DMS79 (cell line): ENCODE measurements around the gene XKR7.
"Not testable (repeated sequence)": the region's sequence is repeated elsewhere in the genome, so short reads cannot be mapped to it uniquely, and the experiment has no call there.

Experiments
- DNase-seq: peaks from one replicate; lab custom pipeline; 2025; lab: John Stamatoyannopoulos, UW

Gene XKR7, protein sequence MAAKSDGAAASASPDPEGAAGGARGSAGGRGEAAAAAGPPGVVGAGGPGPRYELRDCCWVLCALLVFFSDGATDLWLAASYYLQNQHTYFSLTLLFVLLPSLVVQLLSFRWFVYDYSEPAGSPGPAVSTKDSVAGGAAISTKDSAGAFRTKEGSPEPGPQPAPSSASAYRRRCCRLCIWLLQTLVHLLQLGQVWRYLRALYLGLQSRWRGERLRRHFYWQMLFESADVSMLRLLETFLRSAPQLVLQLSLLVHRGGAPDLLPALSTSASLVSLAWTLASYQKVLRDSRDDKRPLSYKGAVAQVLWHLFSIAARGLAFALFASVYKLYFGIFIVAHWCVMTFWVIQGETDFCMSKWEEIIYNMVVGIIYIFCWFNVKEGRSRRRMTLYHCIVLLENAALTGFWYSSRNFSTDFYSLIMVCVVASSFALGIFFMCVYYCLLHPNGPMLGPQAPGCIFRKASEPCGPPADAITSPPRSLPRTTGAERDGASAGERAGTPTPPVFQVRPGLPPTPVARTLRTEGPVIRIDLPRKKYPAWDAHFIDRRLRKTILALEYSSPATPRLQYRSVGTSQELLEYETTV

DNA sequence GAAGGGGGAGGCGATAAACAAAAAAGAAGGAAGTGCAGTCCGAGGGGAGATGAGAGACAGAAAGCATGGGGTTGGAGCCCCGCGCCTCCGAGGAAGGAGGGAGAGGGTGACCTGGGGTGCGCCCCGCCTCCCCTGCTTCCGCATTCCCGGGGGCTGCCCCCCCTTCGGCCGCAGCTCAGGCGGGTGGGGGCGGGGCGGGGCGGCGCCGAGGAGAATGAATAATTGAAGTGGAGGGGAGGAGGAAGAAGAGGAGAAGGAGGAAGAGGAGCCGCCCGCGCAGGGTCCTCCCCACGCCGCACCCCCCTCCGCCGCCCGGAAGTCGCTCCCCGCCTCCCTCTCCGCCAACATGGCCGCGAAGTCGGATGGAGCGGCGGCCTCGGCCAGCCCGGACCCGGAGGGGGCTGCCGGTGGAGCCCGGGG lies at the start of gene XKR7:
Gene XKR7 (plus strand): TSS at position 322 of the 420 bp plus-strand sequence. CDS start 25 bp downstream, at position 347.
- DNase-seq: peak; percentile 57

DNA sequence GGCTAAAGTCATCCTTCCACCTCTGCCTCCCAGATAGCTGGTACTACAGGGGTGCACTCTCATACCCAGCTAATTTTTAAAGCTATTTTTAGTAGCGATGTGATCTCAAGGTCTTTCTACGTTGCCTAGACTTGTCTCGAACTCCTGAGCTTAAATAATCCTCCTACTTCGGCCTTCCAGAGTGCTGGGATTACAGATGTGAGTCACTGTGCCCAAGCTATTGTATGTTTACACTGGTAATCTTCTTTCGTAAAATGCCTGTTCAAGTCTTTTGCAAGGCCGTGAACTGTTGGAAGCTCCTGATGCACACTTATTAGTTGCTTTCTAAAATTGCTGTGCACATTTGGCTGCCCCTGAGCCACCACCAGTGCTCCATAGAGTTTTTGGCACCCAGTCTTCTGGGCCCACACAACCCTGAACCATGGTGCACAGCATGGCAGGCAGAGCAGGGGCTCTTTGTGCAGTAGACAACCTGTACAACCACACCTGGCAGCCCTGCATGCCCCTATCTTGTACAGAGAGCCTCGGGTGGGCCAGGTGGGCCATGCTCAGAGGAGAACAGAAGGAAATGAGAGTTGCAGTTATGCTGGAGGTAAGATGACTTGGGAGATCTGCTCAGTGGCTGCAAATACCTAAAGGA lies 49.4 kb upstream of the XKR7 start:
- DNase-seq: no peak

DNA sequence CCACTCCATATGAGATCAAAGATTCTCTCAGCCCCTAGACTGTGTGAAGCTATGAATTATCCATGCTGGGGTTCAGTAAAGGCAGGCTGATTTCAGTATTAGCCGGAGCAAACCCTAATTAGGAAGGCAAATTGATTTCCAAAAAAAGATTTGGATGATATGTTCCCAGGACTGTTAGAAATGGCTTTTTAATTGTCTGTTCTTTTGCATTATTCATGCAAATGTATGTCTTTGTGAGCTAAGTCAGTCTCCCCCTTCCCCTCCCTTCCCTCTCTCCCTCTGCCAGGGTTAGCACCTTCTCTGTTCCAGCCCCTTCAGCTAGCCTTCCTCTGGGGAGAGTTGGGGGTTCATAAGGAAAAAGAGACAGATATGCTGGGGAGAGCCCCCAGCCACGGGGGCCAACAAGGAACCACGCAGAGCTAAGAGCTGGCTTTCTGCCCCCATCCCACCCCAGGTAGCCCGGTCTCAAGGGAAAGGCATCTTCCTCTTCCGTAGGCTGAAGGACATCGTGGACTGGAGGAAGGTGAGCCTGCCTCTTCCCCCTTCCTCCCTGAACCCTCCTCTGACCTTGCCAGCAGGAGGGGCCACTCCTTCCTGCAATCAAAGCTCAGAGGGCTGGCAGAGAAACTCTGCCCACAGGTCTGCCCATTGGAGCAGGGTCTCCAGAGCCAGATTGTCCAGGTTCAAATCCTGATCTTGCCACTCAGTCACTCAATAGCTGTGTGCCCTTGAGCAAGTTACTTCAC lies 48.4 kb upstream of the XKR7 start:
- DNase-seq: no peak

DNA sequence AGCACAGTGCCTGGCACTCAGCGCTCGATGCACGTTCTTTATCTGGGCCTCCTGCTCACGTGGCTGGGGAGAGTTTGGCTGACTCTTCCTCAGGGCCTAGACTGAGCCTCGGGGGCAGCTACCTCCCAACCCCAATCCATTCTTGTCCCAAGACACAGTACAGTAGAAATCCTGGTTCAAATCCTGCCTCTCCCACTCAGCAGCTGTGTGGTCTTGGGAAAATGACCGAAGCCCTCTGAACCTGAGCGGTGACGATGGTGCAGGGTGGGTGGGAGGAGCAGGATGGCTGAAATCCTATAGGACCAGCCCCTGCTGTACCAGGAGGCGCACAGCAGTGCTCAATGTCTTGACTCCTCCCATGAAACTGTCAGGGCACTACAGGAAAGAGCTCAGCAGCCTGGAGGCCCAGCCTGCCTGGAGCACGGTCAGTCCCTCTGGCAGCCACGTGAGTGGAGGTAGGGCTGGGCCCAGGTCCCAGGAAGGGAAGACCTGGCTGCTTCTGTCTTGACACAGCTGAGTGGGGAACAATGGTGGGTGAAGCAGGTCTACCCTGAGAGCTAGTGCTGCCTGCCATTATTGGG lies 47.6 kb upstream of the XKR7 start:
- DNase-seq: no peak

DNA sequence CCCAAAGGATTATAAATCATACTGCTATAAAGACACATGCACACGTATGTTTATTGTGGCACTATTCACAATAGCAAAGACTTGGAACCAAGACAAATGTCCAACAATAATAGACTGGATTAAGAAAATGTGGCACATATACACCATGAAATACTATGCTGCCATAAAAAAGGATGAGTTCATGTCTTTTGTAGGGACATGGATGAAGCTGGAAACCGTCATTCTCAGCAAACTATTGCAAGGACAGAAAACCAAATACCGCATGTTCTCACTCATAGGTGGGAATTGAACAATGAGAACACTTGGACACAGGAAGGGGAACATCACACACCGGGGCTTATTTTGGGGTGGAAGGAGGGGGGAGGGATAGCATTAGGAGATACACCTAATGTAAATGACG lies 46.5 kb upstream of the XKR7 start:
- DNase-seq: not testable (repeated sequence)

DNA sequence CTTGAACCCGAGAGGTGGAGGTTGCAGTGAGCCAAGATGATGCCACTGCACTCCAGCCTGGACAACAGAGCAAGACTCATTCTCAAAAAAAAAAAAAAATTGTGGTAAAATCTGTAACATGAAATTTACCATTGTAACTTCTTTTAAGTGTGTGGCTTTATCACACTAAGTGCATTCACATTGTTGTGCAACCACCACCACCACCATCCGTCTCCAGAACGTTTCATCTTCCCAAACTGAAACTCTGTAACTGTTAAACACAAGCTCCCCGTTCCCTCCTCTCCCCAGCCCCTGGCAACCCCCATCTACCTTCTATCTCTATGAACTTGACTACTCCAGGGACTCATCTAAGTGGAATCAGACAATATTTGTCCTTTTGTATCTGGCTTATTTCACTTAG lies 45.8 kb upstream of the XKR7 start:
- no peak for DNase-seq

DNA sequence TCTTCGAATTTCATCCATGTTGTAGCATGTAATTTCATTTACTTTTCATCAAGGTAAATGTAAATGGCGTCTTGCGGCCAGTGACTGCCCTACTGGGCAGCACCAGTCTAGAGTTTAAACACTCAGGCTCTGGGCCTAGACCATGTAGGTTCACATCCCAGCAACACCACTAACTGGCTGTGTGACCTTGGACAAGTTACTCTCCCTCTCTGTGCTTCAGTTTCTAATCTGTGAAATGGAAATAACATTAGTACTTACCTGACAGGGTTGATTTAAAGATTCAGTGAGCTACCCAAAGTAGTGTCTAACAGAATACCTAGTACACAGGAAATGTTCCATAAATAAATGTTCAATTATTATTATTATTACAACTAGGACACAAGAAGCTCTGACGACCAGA lies 45.4 kb upstream of the XKR7 start:
- no peak for DNase-seq

DNA sequence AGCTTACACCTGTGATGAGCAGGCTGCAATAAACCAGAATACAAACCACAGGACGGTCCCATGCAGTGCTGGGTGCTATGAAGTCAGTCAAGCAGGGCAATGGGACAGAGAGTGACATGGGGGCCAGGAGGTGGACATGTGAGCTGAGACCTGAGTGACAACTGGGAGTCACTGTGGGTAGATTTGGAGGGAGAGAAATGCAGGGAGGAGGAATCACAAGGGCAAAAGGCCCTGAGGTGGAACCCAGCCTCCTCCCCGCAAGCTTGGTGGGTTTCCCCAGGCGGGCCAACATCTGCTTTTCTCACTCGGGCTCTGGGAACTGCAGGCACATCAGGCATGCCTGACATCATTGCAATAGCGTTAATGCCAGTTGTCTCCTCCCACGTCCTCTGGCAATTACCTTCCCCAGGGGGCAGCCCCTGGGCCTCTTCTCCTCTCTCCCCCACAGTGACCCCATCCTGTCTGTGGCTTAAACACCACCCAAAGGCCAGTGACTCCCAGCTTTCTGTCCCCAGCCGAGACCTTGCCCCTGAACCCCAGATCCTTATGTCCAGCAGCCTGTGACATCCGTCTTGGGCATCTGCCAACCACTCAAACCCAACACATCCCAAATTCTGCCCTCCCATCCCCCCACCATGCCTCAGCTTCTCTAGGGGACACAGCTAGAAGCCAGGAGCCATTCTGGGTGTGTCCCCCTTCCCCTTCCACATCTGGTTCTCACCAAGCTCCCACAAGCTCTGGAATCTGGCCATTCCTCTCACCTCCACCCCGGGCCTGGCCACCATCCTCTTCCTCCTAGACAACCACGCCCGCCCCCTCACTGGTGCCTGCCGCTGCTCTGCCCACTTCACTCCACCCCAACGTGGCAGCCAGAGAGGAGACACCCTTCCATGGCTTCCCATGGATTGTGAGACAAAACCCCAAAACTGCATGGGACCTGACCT lies 44.3 kb upstream of the XKR7 start:
- DNase-seq: no peak

DNA sequence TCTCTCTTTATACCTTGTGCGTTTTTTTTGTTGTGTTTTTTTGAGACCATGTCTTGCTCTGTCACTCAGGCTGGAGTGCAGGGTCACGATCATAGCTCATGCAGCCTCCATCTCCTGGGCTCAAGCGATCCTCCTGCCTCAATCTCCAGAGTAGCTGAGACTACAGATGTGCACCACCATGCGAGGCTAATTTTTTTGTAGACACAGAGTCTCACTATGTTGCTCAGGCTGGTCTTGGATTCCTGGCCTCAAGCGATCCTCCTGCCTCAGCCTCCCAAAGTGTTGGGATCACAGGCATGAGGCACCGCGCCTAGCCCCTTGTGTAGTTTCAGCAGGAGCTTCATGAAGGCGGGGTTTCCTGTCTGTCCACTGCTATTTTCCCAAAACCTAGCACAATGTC lies 43.4 kb upstream of the XKR7 start:
- DNase-seq: no peak

DNA sequence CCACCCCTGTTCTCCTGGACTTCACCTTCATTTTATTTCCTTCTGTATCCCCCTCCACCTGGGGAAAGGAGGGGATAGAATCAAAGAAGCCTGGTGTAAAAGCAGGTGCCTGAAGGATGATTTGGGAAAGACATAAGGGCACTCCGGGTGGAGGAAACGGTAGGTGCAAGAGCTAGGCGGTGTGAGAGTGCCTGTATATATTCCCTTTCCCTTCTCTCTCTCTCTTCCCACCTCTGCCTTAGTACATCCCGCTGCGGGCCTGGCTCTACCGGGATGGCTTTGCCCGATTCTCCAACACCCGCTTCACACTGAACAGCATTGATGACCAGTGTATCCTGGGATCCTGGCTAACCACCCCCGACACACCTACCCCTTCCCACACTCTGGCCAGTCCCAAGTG lies 42.3 kb upstream of the XKR7 start:
- no peak for DNase-seq

DNA sequence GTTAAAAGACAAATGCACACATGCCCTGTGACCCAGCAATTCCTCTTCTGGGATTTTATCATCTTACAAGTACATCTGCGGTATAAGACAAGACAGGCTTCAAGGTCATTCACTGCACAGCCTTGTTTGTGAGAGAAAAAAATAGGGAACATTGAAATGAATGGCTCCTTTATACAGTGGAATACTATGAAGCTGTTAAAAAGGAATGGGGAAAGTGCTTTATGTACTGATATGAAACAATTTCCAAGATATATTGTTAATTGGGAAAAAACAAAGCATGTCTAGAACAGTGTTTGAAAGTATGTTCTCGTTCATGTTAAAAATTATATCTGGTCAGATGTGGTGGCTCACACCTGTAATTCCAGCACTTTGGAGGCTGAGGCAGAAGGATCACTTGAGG lies 41.5 kb upstream of the XKR7 start:
- no peak for DNase-seq

DNA sequence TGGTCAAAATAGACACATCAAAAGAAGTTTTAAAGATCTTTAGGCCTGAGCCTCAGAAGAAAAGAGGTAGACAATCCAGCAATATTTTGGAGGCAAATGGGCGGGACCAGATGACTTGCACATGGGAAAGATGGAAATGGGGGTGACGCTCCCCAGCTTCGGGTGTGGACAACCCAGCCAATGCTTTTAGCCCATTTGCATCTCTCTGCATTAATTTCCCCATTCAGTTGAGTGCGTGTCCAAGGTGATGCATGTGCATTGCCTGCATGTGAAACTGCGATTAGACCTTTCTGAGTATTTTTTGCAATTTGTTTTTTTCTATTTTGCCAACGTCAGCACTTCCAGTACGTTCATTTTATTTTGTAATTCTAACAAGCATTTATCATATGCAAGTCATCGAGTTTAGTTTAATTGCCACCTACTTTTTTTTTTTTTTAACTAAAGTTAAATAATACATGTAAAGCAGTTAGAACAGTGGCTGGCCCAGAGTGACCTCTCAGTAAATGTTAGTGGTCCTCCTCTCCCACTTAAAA lies 40.3 kb upstream of the XKR7 start:
- DNase-seq: no peak

DNA sequence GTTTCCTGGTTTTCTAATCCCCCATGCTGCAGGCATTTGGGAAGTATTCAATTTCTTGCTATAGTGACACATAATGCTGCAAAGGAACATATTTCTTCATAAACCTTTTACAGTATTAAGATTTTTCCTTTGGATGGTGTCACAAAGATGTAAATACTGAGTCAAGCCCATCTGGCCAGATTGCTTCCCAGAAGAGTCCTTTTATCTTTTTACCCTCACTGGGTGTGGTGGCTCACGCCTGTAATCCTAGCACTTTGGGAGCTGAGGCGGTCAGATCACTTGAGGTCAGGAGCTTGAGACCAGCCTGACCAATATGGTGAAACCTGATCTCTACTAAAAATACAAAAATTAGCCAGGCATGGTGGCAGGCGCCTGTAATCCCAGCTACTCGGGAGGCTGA lies 38.3 kb upstream of the XKR7 start:
- not testable (repeated sequence) for DNase-seq

DNA sequence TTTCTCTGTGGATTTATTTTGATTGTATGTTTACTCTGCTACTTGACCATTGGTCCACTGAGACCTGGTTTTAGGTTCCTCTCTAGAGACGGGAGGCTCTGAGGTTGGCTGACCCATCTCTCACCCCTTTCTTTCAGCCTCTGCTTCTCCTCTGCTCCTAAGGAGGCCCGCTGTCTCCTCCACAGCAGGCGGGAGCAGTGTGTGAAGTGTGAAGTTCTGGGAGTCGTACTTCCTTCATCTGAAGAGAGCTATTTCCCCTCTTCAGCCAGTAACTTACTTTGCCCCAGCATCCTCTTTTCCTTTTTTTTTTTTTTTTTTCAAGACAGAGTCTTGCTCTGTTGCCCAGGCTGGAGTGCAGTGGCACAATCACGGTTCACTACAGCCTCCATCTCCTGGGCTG lies 37.2 kb upstream of the XKR7 start:
- DNase-seq: no peak

DNA sequence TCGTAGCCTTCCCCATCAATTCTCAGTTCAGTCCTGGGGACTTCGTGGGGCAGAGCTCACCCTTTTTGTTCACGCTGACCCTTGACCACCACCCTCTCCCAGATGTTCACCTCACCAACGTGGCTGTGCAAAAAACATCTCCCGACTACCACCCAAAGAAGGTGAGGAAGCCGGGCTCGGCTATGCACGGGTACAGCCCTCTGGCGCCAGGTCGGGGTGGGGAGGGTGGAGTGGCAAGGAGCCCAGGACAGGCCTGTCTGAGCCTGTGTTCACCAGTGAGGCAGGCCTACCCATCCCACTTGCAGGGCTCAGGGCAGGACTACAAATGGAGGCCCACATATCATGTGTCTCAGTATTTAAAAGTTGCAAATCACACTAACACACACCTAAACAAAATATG lies 34.3 kb upstream of the XKR7 start:
- no peak for DNase-seq

DNA sequence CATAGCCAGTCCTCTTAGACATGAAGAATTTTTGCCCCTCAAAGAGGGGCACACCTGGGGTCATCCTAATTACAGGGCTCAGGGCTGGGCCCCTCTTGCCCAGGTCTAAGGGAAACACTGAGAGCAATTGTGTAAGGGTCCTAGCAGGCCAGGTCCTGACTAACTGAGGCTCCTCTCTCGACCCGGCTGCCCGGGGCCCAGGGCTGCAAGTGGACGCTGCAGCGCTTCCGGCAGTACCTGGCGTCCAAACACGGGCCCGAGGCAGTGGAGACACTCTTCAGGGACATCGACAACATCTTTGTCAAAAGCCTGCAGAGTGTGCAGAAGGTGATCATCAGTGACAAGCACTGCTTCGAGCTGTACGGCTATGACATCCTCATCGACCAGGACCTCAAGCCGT lies 33.5 kb upstream of the XKR7 start:
- no peak for DNase-seq

DNA sequence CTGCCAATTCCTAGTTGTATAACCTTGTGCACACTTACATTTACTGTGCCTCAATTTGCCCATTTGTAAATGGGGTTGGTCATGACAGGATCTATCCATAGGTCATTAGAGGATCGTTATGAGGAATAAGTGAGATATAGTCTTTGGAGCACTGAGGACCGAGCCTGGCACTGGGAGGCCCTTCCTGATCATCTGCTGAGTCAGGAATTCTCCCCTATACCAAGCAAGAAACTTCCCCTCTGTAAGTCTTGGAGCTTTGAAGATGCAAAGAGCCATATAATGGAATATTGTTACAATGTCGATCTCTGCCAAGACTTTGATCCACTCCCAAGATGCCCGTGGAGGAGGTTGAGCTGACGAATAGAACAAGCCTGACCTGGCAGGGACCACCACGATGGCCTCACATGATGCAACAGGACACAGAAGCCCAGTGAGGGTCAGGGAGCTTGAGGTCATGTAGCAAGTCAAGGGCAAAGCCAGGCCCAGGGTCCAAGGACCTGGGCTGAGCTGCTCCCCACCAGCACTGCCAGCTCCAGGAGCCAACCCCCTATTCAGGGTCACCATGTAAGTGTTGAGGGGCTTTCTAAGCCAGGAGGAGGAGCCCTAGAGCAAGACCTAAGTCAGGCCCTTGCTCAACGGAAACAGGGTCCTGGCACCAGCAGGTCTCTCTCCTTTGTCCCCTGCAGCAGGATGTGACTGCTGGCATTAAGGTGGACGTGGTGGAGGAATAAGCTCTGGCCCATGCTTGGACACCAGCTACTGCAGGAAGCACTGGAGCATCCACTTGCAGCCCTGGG lies 32.8 kb upstream of the XKR7 start:
- DNase-seq: no peak

DNA sequence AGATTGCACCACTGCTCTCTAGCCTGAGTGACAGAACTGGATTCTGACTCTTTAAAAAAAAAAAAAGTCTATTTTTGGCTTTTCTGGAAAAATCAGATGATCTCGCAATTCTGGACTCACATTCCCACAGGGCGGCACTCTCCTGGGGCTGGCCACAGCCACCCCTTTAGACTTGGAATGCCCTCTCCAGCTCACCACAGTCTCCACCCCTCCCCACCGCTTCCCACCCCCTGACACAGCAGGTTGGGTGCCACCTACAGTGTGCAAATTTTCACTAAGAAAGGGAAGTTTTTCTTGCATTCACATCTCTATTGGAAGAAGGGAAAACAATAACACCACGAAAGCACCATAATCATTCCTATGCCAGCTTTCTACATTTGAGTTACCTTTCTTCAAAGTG lies 31.5 kb upstream of the XKR7 start:
- DNase-seq: no peak

DNA sequence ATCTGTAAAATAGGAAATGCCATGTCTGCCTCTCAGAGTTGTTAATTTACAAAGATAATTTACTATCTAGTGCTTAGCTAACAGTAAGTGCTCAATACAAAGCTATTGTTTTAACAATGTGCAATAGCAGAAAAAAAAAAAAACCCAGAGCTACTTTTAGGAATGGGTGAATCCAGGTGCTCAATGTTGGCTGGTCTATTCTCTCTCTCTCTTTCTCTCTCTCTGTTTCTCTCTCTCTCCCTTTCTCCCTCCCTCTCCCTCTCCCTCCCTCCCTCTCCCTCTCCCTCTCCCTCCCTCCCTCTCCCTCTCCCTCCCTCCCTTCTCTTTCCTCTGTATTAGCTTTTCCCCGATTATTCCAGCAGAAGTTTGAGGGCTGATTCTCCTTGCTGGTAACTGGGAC lies 30.1 kb upstream of the XKR7 start:
- DNase-seq: no peak

DNA sequence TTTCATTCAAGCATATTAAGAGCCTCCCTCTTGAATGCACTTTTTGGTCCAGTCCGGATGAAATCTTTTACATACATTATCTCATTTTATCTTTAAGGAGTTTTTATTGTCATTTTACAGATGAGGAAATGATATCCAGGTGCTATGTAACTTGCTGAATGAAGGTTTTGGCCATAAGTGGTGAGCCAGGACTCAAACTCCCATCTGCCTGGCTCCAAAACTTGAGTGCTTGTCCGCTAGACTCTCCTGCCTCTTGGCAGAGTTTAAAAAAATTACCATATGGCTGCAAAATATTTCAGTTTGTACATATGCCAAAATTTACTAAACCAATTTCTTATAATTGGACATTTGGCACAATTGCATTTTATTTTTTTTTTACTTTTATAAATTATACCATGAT lies 28.3 kb upstream of the XKR7 start:
- no peak for DNase-seq
